Naive thymus-derived CD4-positive, alpha-beta T cell (primary cell): ENCODE data around the gene OR1M1. TPM values are rescaled to one million over a fixed set of nuclear protein-coding genes. Genes with fewer than 3 reads are reported as not detected.

Experiments
- ATAC-seq: fragments of 150-1000 bp; cut with Tn5 transposase; 2 replicates; pipeline ENCODE4 v1.10.0; 2021; ENCODE audit warnings: mild to moderate bottlenecking, moderate library complexity
- CTCF ChIA-PET: fragments of 350-600 bp; sonication (Branson Sonifier 250); formaldehyde crosslinking; loops from one replicate; lab custom pipeline; 2021; ENCODE audit warnings: antibody characterized with exemption; lab: Charles Lee
- POLR2A ChIA-PET: fragments of 350-600 bp; sonication (Branson Sonifier 250); formaldehyde crosslinking; loops from one replicate; lab custom pipeline; 2021; ENCODE audit warnings: antibody characterized with exemption, inconsistent platforms; lab: Charles Lee
- DNase-seq, 9 donors: peaks; one replicate each; pipeline versions ENCODE4 v3.0.0 to v3.0.0-alpha.2; 2020 to 2022; ENCODE audit warnings: mixed read lengths in 1 of 9
- H3K27ac ChIP-seq: one replicate; pipeline ENCODE4 v1.7.0; 2013; ENCODE audit warnings: mild to moderate bottlenecking, low read depth, low read length, moderate library complexity
- H3K27me3 ChIP-seq, 2 donors: one replicate each; pipeline ENCODE4 v1.7.0; 2013; ENCODE audit warnings: low read length in 2 of 2, mild to moderate bottlenecking in 2 of 2, moderate library complexity in 2 of 2; ENCODE audit not compliant: control insufficient read depth in 2 of 2, insufficient read depth in 2 of 2
- H3K36me3 ChIP-seq, 3 experiments: 1 replicate in 2 of 3; 2 replicates in 1 of 3; pipeline ENCODE4 v1.7.0; 2013; ENCODE audit warnings: low read length in 3 of 3, mild to moderate bottlenecking in 3 of 3, moderate library complexity in 1 of 3; ENCODE audit not compliant: insufficient read depth in 3 of 3, control insufficient read depth in 2 of 3
- H3K4me1 ChIP-seq, 2 donors: one replicate each; pipeline ENCODE4 v1.7.0; 2013; ENCODE audit warnings: low read length in 2 of 2, mild to moderate bottlenecking in 2 of 2, moderate library complexity in 1 of 2; ENCODE audit not compliant: control insufficient read depth in 2 of 2, insufficient read depth in 2 of 2
- H3K4me3 ChIP-seq: 2 replicates; pipeline ENCODE4 v1.7.0; 2013; ENCODE audit warnings: mild to moderate bottlenecking, low read length
- H3K9me3 ChIP-seq, 3 experiments: 1 replicate in 2 of 3; 2 replicates in 1 of 3; pipeline ENCODE4 v1.7.0; 2013; ENCODE audit warnings: low read length in 3 of 3; ENCODE audit not compliant: control insufficient read depth in 2 of 3
- H3K27ac Mint-ChIP-seq, 9 donors: one replicate each; pipeline ENCODE4 v1.8.0; 2020 to 2022; ENCODE audit warnings: mixed read lengths in 9 of 9, mild to moderate bottlenecking in 8 of 9, moderate library complexity in 5 of 9, inconsistent platforms in 2 of 9
- H3K27me3 Mint-ChIP-seq, 5 donors: one replicate each; pipeline ENCODE4 v1.8.0; 2021 to 2022; ENCODE audit warnings: mixed read lengths in 5 of 5, mild to moderate bottlenecking in 1 of 5
- H3K36me3 Mint-ChIP-seq, 5 donors: one replicate each; pipeline ENCODE4 v1.8.0; 2020 to 2022; ENCODE audit warnings: mixed read lengths in 5 of 5, mild to moderate bottlenecking in 3 of 5, inconsistent platforms in 1 of 5
- H3K4me1 Mint-ChIP-seq, 7 donors: one replicate each; pipeline ENCODE4 v1.8.0; 2020 to 2022; ENCODE audit warnings: mixed read lengths in 7 of 7, mild to moderate bottlenecking in 3 of 7, inconsistent platforms in 1 of 7
- H3K4me3 Mint-ChIP-seq, 10 donors: one replicate each; pipeline ENCODE4 v1.8.0; 2020 to 2022; ENCODE audit warnings: mild to moderate bottlenecking in 10 of 10, mixed read lengths in 10 of 10, moderate library complexity in 6 of 10, inconsistent platforms in 2 of 10
- H3K9me3 Mint-ChIP-seq, 11 donors: one replicate each; pipeline ENCODE4 v1.8.0; 2020 to 2022; ENCODE audit warnings: mixed read lengths in 11 of 11, mild to moderate bottlenecking in 4 of 11, inconsistent platforms in 1 of 11, moderate library complexity in 1 of 11
- intact Hi-C, 2 donors: fragments of 100-400 bp; cut with micrococcal nuclease; formaldehyde crosslinking; loops; one replicate each; pipeline ENCODE4 v1.15.1; 2023
- polyA plus RNA-seq, 2 donors: library from polyadenylated mRNA; unstranded; fragments of 300-500 nt; fragmentation: Illumina TruSeq; gene quantifications; one replicate each; pipeline ENCODE4 v1.2.3, GENCODE V29; 2021
- total RNA-seq, 6 experiments: library from RNA in 5 of 6; stranded (reverse) in 5 of 6; gene quantifications; 1 replicate in 5 of 6; 2 replicates in 1 of 6; pipeline ENCODE4 v1.2.3 and lab custom pipeline; 2021 to 2026

OR1M1 gene
- total and polyA plus RNA-seq, 7 experiments from 2014 or later = not detected

GRCh38 chr19:9116547-9116946 is 29.7 kb downstream of the OR1M1 start:
- ChIA-PET CTCF (no interaction called here), POLR2A (no interaction called here)
- H3K27me3 Mint-ChIP-seq = peaks cover 0 to 38% (median 26%) of the 10 kb centered on the region in 5 donors
- no peaks in the 10 kb centered on the region for H3K9me3 ChIP-seq
- no peaks in the 10 kb centered on the region for H3K36me3 Mint-ChIP-seq
- DNase-seq = no peak
- H3K9me3 Mint-ChIP-seq = peaks cover 0 to 9% (median 0%) of the 10 kb centered on the region in 11 donors
- no peaks in the 10 kb centered on the region for H3K4me1 Mint-ChIP-seq
- no peaks in the 10 kb centered on the region for H3K36me3 ChIP-seq
- H3K4me3 ChIP-seq = no peak overlapping the region
- H3K4me3 Mint-ChIP-seq = no peak overlapping the region
- intact Hi-C loops = no loop called here
- ATAC-seq = no peak
- no peaks in the 10 kb centered on the region for H3K4me1 ChIP-seq
- H3K27ac ChIP-seq = no peak overlapping the region
- H3K27me3 ChIP-seq = peaks cover 0 to 2% of the 10 kb centered on the region in 2 donors
- H3K27ac Mint-ChIP-seq = no peak overlapping the region

DNA sequence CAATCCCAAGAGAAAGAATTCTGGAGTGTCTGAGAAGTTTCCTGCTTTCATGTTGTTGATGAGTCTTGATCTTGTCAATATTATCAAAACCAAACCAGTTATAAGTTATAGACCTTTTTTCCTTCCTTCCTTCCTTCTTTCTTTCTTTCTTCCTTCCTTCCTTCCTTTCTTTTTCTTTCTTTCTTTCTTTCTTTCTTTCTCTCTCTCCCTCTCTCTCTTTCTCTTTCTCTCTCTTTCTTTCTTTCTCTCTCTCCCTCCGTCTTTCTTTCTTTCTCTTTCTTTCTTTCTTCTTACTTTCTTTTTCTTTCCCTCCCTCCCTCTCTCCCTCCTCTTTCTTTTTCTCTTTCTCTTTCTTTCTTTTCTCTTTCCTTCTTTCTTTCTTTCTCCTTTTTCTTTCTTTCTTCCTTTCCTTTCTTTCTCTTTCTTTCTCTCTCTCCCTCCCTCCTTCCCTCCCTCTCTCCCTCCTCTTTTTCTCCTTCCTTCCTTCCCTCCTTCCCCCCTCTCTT is 40.1 kb downstream of the OR1M1 start, which contains the start of gene OR7G3:
Gene OR7G3 (minus strand): TSS at position 51 of the 506 bp plus-strand sequence. CDS start 0 bp downstream, at position 51.
- DNase-seq = no peak
- ATAC-seq = no peak
- no peaks in the 10 kb centered on the region for H3K4me1 ChIP-seq
- intact Hi-C loops = no loop called here
- Mint-ChIP-seq H3K4me1 (peaks cover 0 to 9% (median 8%) of the 10 kb centered on the region in 7 donors), H3K9me3 (peaks cover 0 to 4% (median 0%) of the 10 kb centered on the region in 11 donors), H3K27me3 (peaks cover 0 to 43% (median 30%) of the 10 kb centered on the region in 5 donors), H3K27ac (no peak within 1 kb of the TSS), H3K36me3 (peaks cover 0 to 6% (median 0%) of the 10 kb centered on the region in 5 donors), H3K4me3 (no peak within 1 kb of the TSS)
- no peak within 1 kb of the TSS for H3K27ac ChIP-seq
- ChIA-PET CTCF (no interaction called here), POLR2A (no interaction called here)
- H3K4me3 ChIP-seq = no peak within 1 kb of the TSS
- H3K9me3 ChIP-seq = no peaks in the 10 kb centered on the region
- H3K36me3 ChIP-seq = no peaks in the 10 kb centered on the region
- H3K27me3 ChIP-seq = no peaks in the 10 kb centered on the region

DNA sequence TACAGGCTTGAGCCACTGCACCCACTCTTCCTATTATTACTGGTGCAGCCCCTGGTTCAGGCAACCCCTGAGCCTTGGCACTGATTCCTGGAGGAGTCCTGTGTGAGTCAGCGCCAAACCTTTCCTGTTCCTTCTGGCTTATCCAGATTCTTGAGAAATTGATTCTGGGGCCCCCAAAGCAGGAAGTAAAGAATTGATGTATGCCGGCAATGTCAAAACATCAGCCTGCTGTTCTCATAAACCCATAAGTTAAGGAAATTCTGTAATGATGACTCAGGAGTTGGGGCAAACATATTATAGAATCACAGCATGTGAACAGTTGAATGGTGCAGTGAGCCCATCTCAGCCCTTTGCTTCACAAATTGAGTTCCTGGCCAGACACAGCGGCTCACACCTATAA is 41.3 kb downstream of the OR1M1 start:
- ATAC-seq = no peak
- intact Hi-C loops = no loop called here
- H3K27ac ChIP-seq = no peak overlapping the region
- no peak overlapping the region for H3K27ac Mint-ChIP-seq
- no peak for DNase-seq
- no peaks in the 10 kb centered on the region for H3K36me3 ChIP-seq
- H3K4me3 Mint-ChIP-seq = no peak overlapping the region
- peaks cover 0 to 6% (median 0%) of the 10 kb centered on the region in 5 donors for H3K36me3 Mint-ChIP-seq
- CTCF ChIA-PET = no interaction called here
- no peaks in the 10 kb centered on the region for H3K27me3 ChIP-seq
- H3K4me1 Mint-ChIP-seq = peaks cover 0 to 9% (median 8%) of the 10 kb centered on the region in 7 donors
- no peaks in the 10 kb centered on the region for H3K4me1 ChIP-seq
- H3K9me3 ChIP-seq = no peaks in the 10 kb centered on the region
- POLR2A ChIA-PET = no interaction called here
- peaks cover 0 to 44% (median 27%) of the 10 kb centered on the region in 5 donors for H3K27me3 Mint-ChIP-seq
- H3K4me3 ChIP-seq = no peak overlapping the region
- H3K9me3 Mint-ChIP-seq = peaks cover 0 to 4% (median 0%) of the 10 kb centered on the region in 11 donors

DNA sequence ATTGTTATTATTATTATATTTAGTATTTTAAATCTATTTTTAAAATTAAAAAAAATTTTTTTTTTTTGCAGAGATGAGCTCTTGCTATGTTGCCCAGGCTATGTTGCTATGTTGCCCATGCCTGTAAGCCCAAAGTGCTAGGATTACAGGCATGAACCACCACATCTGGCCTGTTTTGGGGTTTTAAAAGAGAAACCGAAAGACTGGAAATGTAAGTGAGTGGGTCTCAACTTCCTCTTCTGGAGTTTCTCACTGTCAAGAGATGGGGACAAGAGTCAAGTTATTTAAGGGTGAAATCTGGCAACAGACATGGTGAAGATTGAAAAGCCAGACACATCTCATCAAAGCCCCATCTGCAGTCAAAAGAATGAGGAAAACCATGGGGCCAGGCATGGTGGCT is 44.1 kb downstream of the OR1M1 start:
- H3K4me3 Mint-ChIP-seq = no peak overlapping the region
- CTCF ChIA-PET = interaction anchor here (0.9 kb wide), 1 partner anchor 74 kb away, joined by 4 read pairs; no protein-coding TSS in a partner anchor
- POLR2A ChIA-PET = no interaction called here

DNA sequence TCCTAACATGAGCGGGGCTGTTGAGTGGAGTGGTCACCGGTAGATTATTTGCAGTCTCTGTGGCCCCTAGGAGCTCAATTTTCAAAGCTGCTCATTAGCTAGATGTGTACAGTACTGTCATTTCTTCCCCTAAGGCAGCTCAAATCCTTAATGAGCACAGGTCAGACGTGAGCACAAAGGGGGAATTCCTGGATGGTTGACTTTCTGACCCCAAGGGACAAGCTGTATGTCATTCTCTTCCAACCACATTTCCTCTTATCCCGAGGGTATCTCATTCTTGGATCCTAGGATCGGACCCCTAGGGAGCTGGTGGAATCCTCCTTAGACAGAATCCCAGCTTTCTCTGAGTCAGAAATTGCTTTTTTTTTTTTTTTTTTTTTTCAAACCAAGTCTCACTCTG is 45.6 kb downstream of the OR1M1 start:
- Histone ChIP-seq H3K36me3 (no peaks in the 10 kb centered on the region), H3K9me3 (no peaks in the 10 kb centered on the region), H3K4me3 (no peak overlapping the region), H3K4me1 (no peaks in the 10 kb centered on the region), H3K27me3 (no peaks in the 10 kb centered on the region), H3K27ac (no peak overlapping the region)
- H3K27me3 Mint-ChIP-seq = peaks cover 0 to 35% (median 9%) of the 10 kb centered on the region in 5 donors
- H3K36me3 Mint-ChIP-seq = no peaks in the 10 kb centered on the region
- H3K27ac Mint-ChIP-seq = no peak overlapping the region
- H3K9me3 Mint-ChIP-seq = no peaks in the 10 kb centered on the region
- peaks cover 0 to 14% (median 13%) of the 10 kb centered on the region in 7 donors for H3K4me1 Mint-ChIP-seq
- ATAC-seq (no peak), DNase-seq (no peak)
- ChIA-PET CTCF (interaction anchor here (0.7 kb wide), 1 partner anchor 732 kb away, joined by 3 read pairs; no protein-coding TSS in a partner anchor), POLR2A (no interaction called here)
- intact Hi-C loops = loop anchor here in 1 of 2 donors (10.0 kb wide), 1 partner anchor 892 kb away; no protein-coding TSS in a partner anchor
- H3K4me3 Mint-ChIP-seq = no peak overlapping the region

More for the DNA sequence above, 44.1 kb downstream of the OR1M1 start:
- Histone ChIP-seq H3K27ac (no peak overlapping the region), H3K4me1 (no peaks in the 10 kb centered on the region), H3K4me3 (no peak overlapping the region), H3K36me3 (no peaks in the 10 kb centered on the region), H3K27me3 (no peaks in the 10 kb centered on the region), H3K9me3 (no peaks in the 10 kb centered on the region)
- H3K27ac Mint-ChIP-seq = peak overlapping the region in 2 of 9 donors; percentile 9 to 14
- peaks cover 0 to 9% (median 8%) of the 10 kb centered on the region in 7 donors for H3K4me1 Mint-ChIP-seq
- peaks cover 0 to 46% (median 23%) of the 10 kb centered on the region in 5 donors for H3K27me3 Mint-ChIP-seq
- ATAC-seq = no peak
- intact Hi-C loops = loop anchor here in 1 of 2 donors (10.0 kb wide), 1 partner anchor 894 kb away; no protein-coding TSS in a partner anchor
- peaks cover 0 to 5% (median 0%) of the 10 kb centered on the region in 5 donors for H3K36me3 Mint-ChIP-seq
- DNase-seq = no peak
- H3K9me3 Mint-ChIP-seq = peaks cover 0 to 1% (median 0%) of the 10 kb centered on the region in 11 donors

DNA sequence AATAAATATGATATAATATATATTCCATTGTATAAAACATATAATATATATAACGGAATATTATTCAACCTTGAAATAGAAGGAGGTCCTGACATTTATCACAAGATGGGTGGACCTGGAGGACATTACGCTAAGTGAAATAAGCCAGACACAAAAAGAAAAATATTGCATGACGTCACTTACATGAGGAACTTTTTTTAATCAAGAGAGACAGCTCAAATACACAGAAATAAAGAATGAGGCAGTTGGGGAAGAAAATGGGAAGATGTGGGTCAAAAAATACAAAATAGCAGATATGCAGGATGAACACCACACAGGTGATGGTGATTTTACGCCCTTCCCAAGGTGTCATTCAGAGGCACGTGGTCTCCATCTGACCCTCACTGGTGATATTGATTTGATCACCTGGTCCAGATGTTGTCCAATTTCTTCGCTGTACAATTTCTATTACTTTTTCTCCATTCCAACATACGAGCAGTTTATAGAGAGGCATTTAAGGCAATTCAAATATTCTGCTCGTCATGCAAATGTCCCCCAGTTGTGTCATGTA is 52.8 kb downstream of the OR1M1 start:
- Mint-ChIP-seq H3K36me3 (peaks cover 3 to 32% (median 21%) of the 10 kb centered on the region in 5 donors), H3K27me3 (peaks cover 0 to 7% (median 0%) of the 10 kb centered on the region in 5 donors), H3K4me3 (peak overlapping the region; percentile 93 to 99 (median 98)), H3K9me3 (peaks cover 0 to 15% (median 5%) of the 10 kb centered on the region in 11 donors), H3K27ac (peak overlapping the region; percentile 95 to 99 (median 97)), H3K4me1 (peaks cover 28 to 51% (median 46%) of the 10 kb centered on the region in 7 donors)
- peaks cover 0 to 3% (median 0%) of the 10 kb centered on the region in 3 experiments for H3K9me3 ChIP-seq
- POLR2A ChIA-PET = interaction anchor here (0.6 to 2.4 kb wide), 2 partner anchors 295 to 666 kb away, joined by 3 to 8 read pairs; partner anchors contain the start of gene ZNF266
- peak overlapping the region; percentile 95 for H3K27ac ChIP-seq
- H3K4me3 ChIP-seq = peak overlapping the region; percentile 94
- no peaks in the 10 kb centered on the region for H3K27me3 ChIP-seq
- CTCF ChIA-PET = no interaction called here
- H3K4me1 ChIP-seq = peaks cover 17 to 21% of the 10 kb centered on the region in 2 donors
- peaks cover 0 to 4% (median 0%) of the 10 kb centered on the region in 3 experiments for H3K36me3 ChIP-seq
- no peak for ATAC-seq
- no peak for DNase-seq
- intact Hi-C loops = loop anchor here (1.0 to 10.0 kb wide), 14 partner anchors 168 to 885 kb away; partner anchors contain the start of genes ZNF121 (in 2 of the 2), ZNF266 (in 2 of the 2), ZNF559 (in 2 of the 2) and ZNF699 (in 2 of the 2)
